ENCODE results near the gene GALNT10. TPM values are rescaled to one million over a fixed set of nuclear protein-coding genes. Genes with fewer than 3 reads are reported as not detected.

GALNT10 gene
- total RNA-seq, 2 experiments from 2014 or later, result 12.9 to 15.2 TPM

DNA sequence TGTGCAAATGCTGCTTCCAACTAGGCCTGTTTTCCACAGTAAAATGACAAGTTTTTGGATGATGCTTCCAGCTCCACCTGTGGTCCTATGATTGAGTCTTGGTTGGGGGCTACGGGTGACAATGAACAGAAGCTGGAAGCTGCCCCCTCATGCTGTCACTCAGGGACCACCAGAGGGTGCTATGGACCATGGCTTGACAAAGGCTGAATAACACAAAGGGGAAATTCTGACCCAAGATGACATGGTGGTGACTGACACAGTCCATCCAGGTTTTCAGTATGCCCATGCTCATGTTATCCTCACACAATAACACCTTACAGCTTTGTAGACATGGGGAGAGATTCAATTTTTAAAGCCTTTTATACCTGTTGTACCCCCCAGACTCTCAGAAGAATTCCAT is 231.3 kb downstream of the GALNT10 start:
- intact Hi-C loops (cut with micrococcal nuclease), result no loop called here
- POLR2A ChIA-PET, result interaction anchor here (1.4 kb wide), 1 partner anchor 13 kb away, joined by 3 read pairs; no protein-coding TSS in a partner anchor
- H3K36me3 Mint-ChIP-seq (ENCODE audit: low read depth), result peaks cover 27% of the 10 kb centered on the region
- no peak overlapping the region for H3K4me3 Mint-ChIP-seq
- DNase-seq, result peak; percentile 58
- H3K4me1 Mint-ChIP-seq (ENCODE audit: low read depth), result peaks cover 3% of the 10 kb centered on the region
- no peak for ATAC-seq
- H3K27me3 Mint-ChIP-seq, result no peaks in the 10 kb centered on the region
- H3K27ac Mint-ChIP-seq, result no peak overlapping the region
- TF ChIP-seq, protein P1, sequence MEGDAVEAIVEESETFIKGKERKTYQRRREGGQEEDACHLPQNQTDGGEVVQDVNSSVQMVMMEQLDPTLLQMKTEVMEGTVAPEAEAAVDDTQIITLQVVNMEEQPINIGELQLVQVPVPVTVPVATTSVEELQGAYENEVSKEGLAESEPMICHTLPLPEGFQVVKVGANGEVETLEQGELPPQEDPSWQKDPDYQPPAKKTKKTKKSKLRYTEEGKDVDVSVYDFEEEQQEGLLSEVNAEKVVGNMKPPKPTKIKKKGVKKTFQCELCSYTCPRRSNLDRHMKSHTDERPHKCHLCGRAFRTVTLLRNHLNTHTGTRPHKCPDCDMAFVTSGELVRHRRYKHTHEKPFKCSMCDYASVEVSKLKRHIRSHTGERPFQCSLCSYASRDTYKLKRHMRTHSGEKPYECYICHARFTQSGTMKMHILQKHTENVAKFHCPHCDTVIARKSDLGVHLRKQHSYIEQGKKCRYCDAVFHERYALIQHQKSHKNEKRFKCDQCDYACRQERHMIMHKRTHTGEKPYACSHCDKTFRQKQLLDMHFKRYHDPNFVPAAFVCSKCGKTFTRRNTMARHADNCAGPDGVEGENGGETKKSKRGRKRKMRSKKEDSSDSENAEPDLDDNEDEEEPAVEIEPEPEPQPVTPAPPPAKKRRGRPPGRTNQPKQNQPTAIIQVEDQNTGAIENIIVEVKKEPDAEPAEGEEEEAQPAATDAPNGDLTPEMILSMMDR (IDR thresholded peaks at IDR 0.05), result no peak
- CTCF ChIA-PET, result interaction anchor here (0.7 to 3.4 kb wide), 17 partner anchors 10 to 383 kb away, joined by 3 to 24 read pairs (median 5); partner anchors contain the start of genes FAM114A2 and MFAP3
- H3K9me3 Mint-ChIP-seq, result peaks cover 3% of the 10 kb centered on the region

DNA sequence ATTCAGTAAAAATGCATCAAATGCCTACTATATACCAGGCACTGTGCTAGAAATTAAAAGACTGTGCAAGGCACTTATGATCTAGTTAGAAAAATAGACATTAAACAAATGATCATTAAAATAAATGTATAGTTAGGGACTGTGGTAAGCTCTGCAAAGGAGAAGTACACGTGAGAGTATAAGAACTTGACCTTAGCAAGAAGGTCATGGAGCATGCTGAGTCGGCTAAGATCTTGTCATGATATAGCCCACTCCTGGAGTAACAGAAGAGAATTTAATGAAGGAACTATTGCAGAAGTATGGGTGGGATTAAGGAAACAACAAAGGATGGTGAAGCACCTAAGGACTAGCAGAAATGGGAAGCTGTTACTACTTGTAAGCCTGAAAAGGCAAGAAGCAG is 231.8 kb downstream of the GALNT10 start:
- CTCF ChIA-PET, result interaction anchor here (0.7 to 3.4 kb wide), 15 partner anchors 10 to 383 kb away, joined by 3 to 24 read pairs (median 5); partner anchors contain the start of genes FAM114A2 and MFAP3
- ATAC-seq (no peak), DNase-seq (no peak)
- H3K4me1 Mint-ChIP-seq (ENCODE audit: low read depth), result peaks cover 2% of the 10 kb centered on the region
- intact Hi-C loops (cut with micrococcal nuclease), result no loop called here
- TF ChIP-seq, protein P1 (IDR thresholded peaks at IDR 0.05), result no peak
- H3K36me3 Mint-ChIP-seq (ENCODE audit: low read depth), result peaks cover 25% of the 10 kb centered on the region
- no peaks in the 10 kb centered on the region for H3K27me3 Mint-ChIP-seq
- POLR2A ChIA-PET, result interaction anchor here (1.4 kb wide), 1 partner anchor 13 kb away, joined by 3 read pairs; no protein-coding TSS in a partner anchor
- peaks cover 3% of the 10 kb centered on the region for H3K9me3 Mint-ChIP-seq
- H3K4me3 Mint-ChIP-seq, result no peak overlapping the region
- no peak overlapping the region for H3K27ac Mint-ChIP-seq

DNA sequence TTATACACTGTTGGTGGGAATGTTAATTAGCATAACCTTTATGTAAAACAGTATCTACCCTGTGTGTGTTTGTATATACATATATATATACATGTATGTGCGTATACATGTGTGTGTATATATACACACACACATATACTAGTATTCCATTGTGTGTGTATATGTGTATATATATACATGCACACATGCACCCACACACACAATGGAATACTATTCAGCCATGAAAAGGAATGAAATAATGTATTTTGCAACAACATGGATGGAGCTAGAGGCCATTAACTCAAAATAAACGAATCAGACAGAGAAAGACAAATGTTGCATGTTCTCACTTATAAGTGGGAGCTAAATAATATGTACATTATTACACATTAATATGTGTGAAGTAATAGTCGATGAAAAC is 237.7 kb downstream of the GALNT10 start:
- TF ChIP-seq, protein P1 (IDR thresholded peaks at IDR 0.05), result no peak
- DNase-seq (no peak), ATAC-seq (no peak)
- intact Hi-C loops (cut with micrococcal nuclease), result no loop called here
- Mint-ChIP-seq H3K9me3 (peaks cover 3% of the 10 kb centered on the region), H3K27ac (no peak overlapping the region), H3K4me1 (ENCODE audit: low read depth) (peaks cover 2% of the 10 kb centered on the region), H3K4me3 (no peak overlapping the region), H3K36me3 (ENCODE audit: low read depth) (peaks cover 31% of the 10 kb centered on the region), H3K27me3 (no peaks in the 10 kb centered on the region)
- CTCF ChIA-PET, result no interaction called here
- POLR2A ChIA-PET, result no interaction called here

DNA sequence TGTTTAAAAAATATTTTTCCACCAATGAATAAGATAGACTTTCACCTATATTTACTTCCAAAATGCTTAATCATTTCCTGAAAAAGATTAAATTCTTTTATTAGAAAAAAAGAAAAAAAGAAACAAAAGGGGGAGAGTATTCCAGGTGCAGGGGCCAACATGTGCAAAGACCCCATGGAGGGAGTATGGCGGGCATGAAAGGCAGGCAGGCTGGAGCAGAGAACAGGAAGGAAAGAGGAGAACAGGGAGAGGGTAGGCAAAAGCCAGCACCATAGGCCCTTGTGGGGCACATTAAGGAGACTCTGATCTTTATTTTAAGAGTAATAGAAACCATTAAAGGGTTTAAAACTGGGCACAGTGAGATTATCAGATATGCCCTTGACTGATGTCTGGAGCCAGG is 238.8 kb downstream of the GALNT10 start:
- H3K4me1 Mint-ChIP-seq (ENCODE audit: low read depth), result no peaks in the 10 kb centered on the region
- DNase-seq (no peak), ATAC-seq (no peak)
- peaks cover 31% of the 10 kb centered on the region for H3K36me3 Mint-ChIP-seq (ENCODE audit: low read depth)
- CTCF ChIA-PET, result no interaction called here
- POLR2A ChIA-PET, result interaction anchor here (1.0 kb wide), 1 partner anchor 14 kb away, joined by 4 read pairs; no protein-coding TSS in a partner anchor
- intact Hi-C loops (cut with micrococcal nuclease), result no loop called here
- H3K9me3 Mint-ChIP-seq, result no peaks in the 10 kb centered on the region
- H3K27me3 Mint-ChIP-seq, result no peaks in the 10 kb centered on the region
- TF ChIP-seq, protein P1 (IDR thresholded peaks at IDR 0.05), result no peak
- H3K4me3 Mint-ChIP-seq, result no peak overlapping the region
- H3K27ac Mint-ChIP-seq, result no peak overlapping the region

DNA sequence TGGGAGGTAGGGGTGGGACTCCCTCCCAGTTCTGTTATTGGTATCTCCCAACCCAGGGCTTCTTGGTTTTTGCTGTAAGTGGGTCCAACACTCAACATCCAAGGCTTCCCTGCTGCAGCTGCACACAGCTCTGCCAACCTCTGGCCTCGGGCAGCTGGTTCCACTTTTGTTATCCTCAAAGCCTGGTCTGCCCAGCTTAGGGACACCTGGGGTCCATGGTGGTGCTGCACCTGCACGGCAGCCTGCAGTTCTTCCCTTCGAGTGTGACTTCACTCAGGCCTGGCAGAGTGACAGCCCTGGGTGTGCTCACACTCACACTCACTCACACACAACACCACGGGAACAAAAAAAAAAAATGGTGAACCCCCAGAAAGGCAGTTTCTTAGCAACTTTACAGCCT is 239.9 kb downstream of the GALNT10 start:
- DNase-seq (no peak), ATAC-seq (no peak)
- H3K27ac Mint-ChIP-seq, result no peak overlapping the region
- intact Hi-C loops (cut with micrococcal nuclease), result no loop called here
- no peaks in the 10 kb centered on the region for H3K27me3 Mint-ChIP-seq
- H3K4me1 Mint-ChIP-seq (ENCODE audit: low read depth), result no peaks in the 10 kb centered on the region
- H3K36me3 Mint-ChIP-seq (ENCODE audit: low read depth), result peaks cover 28% of the 10 kb centered on the region
- H3K4me3 Mint-ChIP-seq, result no peak overlapping the region
- POLR2A ChIA-PET, result no interaction called here
- TF ChIP-seq, protein P1 (IDR thresholded peaks at IDR 0.05), result no peak
- CTCF ChIA-PET, result interaction anchor here (1.4 kb wide), 1 partner anchor 26 kb away, joined by 3 read pairs; no protein-coding TSS in a partner anchor
- no peaks in the 10 kb centered on the region for H3K9me3 Mint-ChIP-seq

Data from activated CD8-positive, alpha-beta T cell treated with anti-CD3 and anti-CD28 coated beads for 36 hours (primary cell).